Mesenchymal stem cell (in vitro differentiated cells and primary cell): ENCODE data around the gene KYNU.

ENCODE experiments used
- DNase-seq: peaks from one replicate; pipeline ENCODE4 v3.0.0-alpha.2; 2013
- H2AFZ ChIP-seq: one replicate; pipeline ENCODE4 v1.6.1; 2013; ENCODE audit warnings: low read depth, mild to moderate bottlenecking, control low read depth, inconsistent platforms, low read length, moderate library complexity
- H2AK5ac ChIP-seq: 2 replicates; pipeline ENCODE4 v1.6.1; 2013; ENCODE audit warnings: low read length, moderate library complexity, mild to moderate bottlenecking, inconsistent platforms; ENCODE audit not compliant: severe bottlenecking
- H2BK120ac ChIP-seq: one replicate; pipeline ENCODE4 v1.6.1; 2013; ENCODE audit warnings: low read depth, mild to moderate bottlenecking, inconsistent platforms, low read length, moderate library complexity
- H2BK12ac ChIP-seq, 2 experiments: one replicate each; pipeline ENCODE4 v1.6.1; 2013; ENCODE audit warnings: inconsistent platforms in 2 of 2, low read length in 2 of 2, mild to moderate bottlenecking in 2 of 2, moderate library complexity in 2 of 2, control low read depth in 1 of 2
- H2BK15ac ChIP-seq: one replicate; pipeline ENCODE4 v1.6.1; 2013; ENCODE audit warnings: mild to moderate bottlenecking, low read depth, inconsistent platforms; ENCODE audit not compliant: poor library complexity, severe bottlenecking
- H2BK5ac ChIP-seq: 2 replicates; pipeline ENCODE4 v1.6.1; 2013; ENCODE audit warnings: low read depth, mild to moderate bottlenecking, low read length, control low read depth, inconsistent platforms; ENCODE audit not compliant: poor library complexity, severe bottlenecking
- H3K14ac ChIP-seq, 2 experiments: one replicate each; pipeline ENCODE4 v1.6.1; 2013; ENCODE audit warnings: inconsistent platforms in 2 of 2, low read length in 2 of 2, control low read depth in 1 of 2, mild to moderate bottlenecking in 1 of 2, moderate library complexity in 1 of 2
- H3K18ac ChIP-seq, 2 experiments: one replicate each; pipeline ENCODE4 v1.6.1; 2013; ENCODE audit warnings: inconsistent platforms in 2 of 2, low read length in 2 of 2, control low read depth in 1 of 2, low read depth in 1 of 2, mild to moderate bottlenecking in 1 of 2
- H3K23ac ChIP-seq, 2 experiments: one replicate each; pipeline ENCODE4 v1.6.1; 2013; ENCODE audit warnings: inconsistent platforms in 2 of 2, low read length in 2 of 2, mild to moderate bottlenecking in 2 of 2, moderate library complexity in 2 of 2, control low read depth in 1 of 2
- H3K27ac ChIP-seq: 2 replicates; pipeline ENCODE4 v1.5.1; 2013; ENCODE audit warnings: mild to moderate bottlenecking, moderate library complexity, low read length, control low read depth, inconsistent platforms; ENCODE audit not compliant: poor library complexity, severe bottlenecking
- H3K27me3 ChIP-seq, 2 experiments: 2 replicates each; pipeline versions ENCODE4 v1.6.1 to v1.7.0; 2013; ENCODE audit warnings: low read length in 2 of 2, mild to moderate bottlenecking in 2 of 2, moderate library complexity in 2 of 2, control low read depth in 1 of 2, inconsistent platforms in 1 of 2; ENCODE audit not compliant: control insufficient read depth in 1 of 2, insufficient read depth in 1 of 2
- H3K36me3 ChIP-seq, 2 experiments: 2 replicates each; pipeline versions ENCODE4 v1.6.1 to v1.7.0; 2013; ENCODE audit warnings: low read length in 2 of 2, control low read depth in 1 of 2, inconsistent platforms in 1 of 2, low read depth in 1 of 2, mild to moderate bottlenecking in 1 of 2; ENCODE audit not compliant: insufficient read depth in 2 of 2, control insufficient read depth in 1 of 2
- H3K4ac ChIP-seq, 2 experiments: one replicate each; pipeline ENCODE4 v1.6.1; 2013; ENCODE audit warnings: inconsistent platforms in 2 of 2, low read length in 2 of 2, mild to moderate bottlenecking in 2 of 2, moderate library complexity in 2 of 2, control low read depth in 1 of 2, low read depth in 1 of 2
- H3K4me1 ChIP-seq: 2 replicates; pipeline ENCODE4 v1.6.1; 2013; ENCODE audit warnings: low read depth, low read length, control low read depth; ENCODE audit not compliant: control insufficient read depth, insufficient read depth
- H3K4me2 ChIP-seq: 2 replicates; pipeline ENCODE4 v1.6.1; 2013; ENCODE audit warnings: low read length, mild to moderate bottlenecking, inconsistent platforms; ENCODE audit not compliant: poor library complexity, severe bottlenecking
- H3K4me3 ChIP-seq, 2 experiments: 2 replicates each; pipeline versions ENCODE4 v1.5.1 to v1.7.0; 2013; ENCODE audit warnings: low read length in 2 of 2, mild to moderate bottlenecking in 2 of 2, control low read depth in 1 of 2, low read depth in 1 of 2; ENCODE audit not compliant: insufficient read depth in 1 of 2
- H3K79me1 ChIP-seq: replicated peaks from 2 replicates; pipeline ENCODE4 v1.6.1; 2013; ENCODE audit warnings: mild to moderate bottlenecking, control low read depth, low read length, inconsistent platforms; ENCODE audit not compliant: poor library complexity, severe bottlenecking
- H3K9ac ChIP-seq: 2 replicates; pipeline ENCODE4 v1.7.0; 2013; ENCODE audit warnings: mild to moderate bottlenecking, low read length, moderate library complexity
- H3K9me3 ChIP-seq: 2 replicates; pipeline ENCODE4 v1.7.0; 2013; ENCODE audit warnings: mild to moderate bottlenecking, low read length; ENCODE audit not compliant: control insufficient read depth
- H4K8ac ChIP-seq: one replicate; pipeline ENCODE4 v1.6.1; 2013; ENCODE audit warnings: inconsistent platforms, mild to moderate bottlenecking, low read length, moderate library complexity
- H4K91ac ChIP-seq: one replicate; pipeline ENCODE4 v1.6.1; 2013; ENCODE audit warnings: mild to moderate bottlenecking, low read length, inconsistent platforms
- WGBS: methylation state at CpG from one replicate; pipeline ENCODE4 v1.1.7; 2013; ENCODE audit warnings: mixed read lengths; 5-methylcytosine and 5-hydroxymethylcytosine counted together

The KYNU gene

GRCh38 chr2:142915502-142915901 lies 38.0 kb downstream of the KYNU start:
- Histone ChIP-seq H3K9me3 (no peaks in the 10 kb centered on the region), H2BK5ac (no peak overlapping the region), H3K79me1 (no peaks in the 10 kb centered on the region), H3K9ac (no peak overlapping the region), H2BK120ac (no peak overlapping the region), H2AK5ac (no peak overlapping the region), H3K4me3 (no peak overlapping the region), H3K4ac (no peak overlapping the region), H3K27ac (no peak overlapping the region), H3K23ac (no peak overlapping the region), H3K27me3 (no peaks in the 10 kb centered on the region), H2BK12ac (no peak overlapping the region), H3K14ac (no peak overlapping the region), H4K91ac (no peak overlapping the region), H3K4me1 (no peaks in the 10 kb centered on the region), H3K36me3 (no peaks in the 10 kb centered on the region), H4K8ac (no peak overlapping the region), H2AFZ (no peak overlapping the region), H2BK15ac (no peak overlapping the region), H3K18ac (no peak overlapping the region), H3K4me2 (no peak overlapping the region)
- 100% methylated on average over 1 of the region's 1 CpG for WGBS
- no peak for DNase-seq

GRCh38 chr2:142918624-142919023 lies 41.2 kb downstream of the KYNU start:
- Histone ChIP-seq H4K91ac (no peak overlapping the region), H3K4me1 (no peaks in the 10 kb centered on the region), H3K79me1 (no peaks in the 10 kb centered on the region), H3K18ac (no peak overlapping the region), H3K23ac (no peak overlapping the region), H2BK120ac (no peak overlapping the region), H2BK15ac (no peak overlapping the region), H3K4me3 (no peak overlapping the region), H3K36me3 (no peaks in the 10 kb centered on the region), H3K4me2 (no peak overlapping the region), H2AK5ac (no peak overlapping the region), H2BK12ac (no peak overlapping the region), H3K9me3 (no peaks in the 10 kb centered on the region), H4K8ac (no peak overlapping the region), H3K9ac (no peak overlapping the region), H3K27ac (no peak overlapping the region), H3K4ac (no peak overlapping the region), H3K27me3 (no peaks in the 10 kb centered on the region), H2AFZ (no peak overlapping the region), H2BK5ac (no peak overlapping the region), H3K14ac (no peak overlapping the region)
- no peak for DNase-seq

GRCh38 chr2:142920571-142920970 lies 43.1 kb downstream of the KYNU start:
- Histone ChIP-seq H3K4me1 (no peaks in the 10 kb centered on the region), H3K27ac (no peak overlapping the region), H3K4ac (no peak overlapping the region), H2BK5ac (no peak overlapping the region), H3K14ac (no peak overlapping the region), H2AK5ac (no peak overlapping the region), H3K23ac (no peak overlapping the region), H3K4me2 (no peak overlapping the region), H4K91ac (no peak overlapping the region), H3K9me3 (no peaks in the 10 kb centered on the region), H3K4me3 (no peak overlapping the region), H3K9ac (no peak overlapping the region), H2AFZ (no peak overlapping the region), H2BK12ac (no peak overlapping the region), H4K8ac (no peak overlapping the region), H3K18ac (no peak overlapping the region), H2BK15ac (no peak overlapping the region), H2BK120ac (no peak overlapping the region), H3K36me3 (no peaks in the 10 kb centered on the region), H3K79me1 (no peaks in the 10 kb centered on the region), H3K27me3 (no peaks in the 10 kb centered on the region)
- DNase-seq, result no peak
- 87% methylated on average over 3 of the region's 3 CpGs for WGBS

GRCh38 chr2:142926445-142926844 lies 49.0 kb downstream of the KYNU start:
- Histone ChIP-seq H2BK15ac (no peak overlapping the region), H3K79me1 (no peaks in the 10 kb centered on the region), H2BK120ac (no peak overlapping the region), H3K18ac (no peak overlapping the region), H3K27ac (no peak overlapping the region), H2BK5ac (no peak overlapping the region), H4K91ac (no peak overlapping the region), H3K9ac (no peak overlapping the region), H3K4me3 (no peak overlapping the region), H2AFZ (no peak overlapping the region), H4K8ac (no peak overlapping the region), H2AK5ac (no peak overlapping the region), H3K14ac (no peak overlapping the region), H3K4me1 (no peaks in the 10 kb centered on the region), H3K9me3 (no peaks in the 10 kb centered on the region), H3K36me3 (no peaks in the 10 kb centered on the region), H3K27me3 (no peaks in the 10 kb centered on the region), H3K4me2 (no peak overlapping the region), H3K23ac (no peak overlapping the region), H2BK12ac (no peak overlapping the region), H3K4ac (no peak overlapping the region)
- DNase-seq, result no peak
- 100% methylated on average over 3 of the region's 4 CpGs for WGBS
